ENCODE measurements around the gene DELE1.

DELE1 gene, protein sequence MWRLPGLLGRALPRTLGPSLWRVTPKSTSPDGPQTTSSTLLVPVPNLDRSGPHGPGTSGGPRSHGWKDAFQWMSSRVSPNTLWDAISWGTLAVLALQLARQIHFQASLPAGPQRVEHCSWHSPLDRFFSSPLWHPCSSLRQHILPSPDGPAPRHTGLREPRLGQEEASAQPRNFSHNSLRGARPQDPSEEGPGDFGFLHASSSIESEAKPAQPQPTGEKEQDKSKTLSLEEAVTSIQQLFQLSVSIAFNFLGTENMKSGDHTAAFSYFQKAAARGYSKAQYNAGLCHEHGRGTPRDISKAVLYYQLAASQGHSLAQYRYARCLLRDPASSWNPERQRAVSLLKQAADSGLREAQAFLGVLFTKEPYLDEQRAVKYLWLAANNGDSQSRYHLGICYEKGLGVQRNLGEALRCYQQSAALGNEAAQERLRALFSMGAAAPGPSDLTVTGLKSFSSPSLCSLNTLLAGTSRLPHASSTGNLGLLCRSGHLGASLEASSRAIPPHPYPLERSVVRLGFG

DNA sequence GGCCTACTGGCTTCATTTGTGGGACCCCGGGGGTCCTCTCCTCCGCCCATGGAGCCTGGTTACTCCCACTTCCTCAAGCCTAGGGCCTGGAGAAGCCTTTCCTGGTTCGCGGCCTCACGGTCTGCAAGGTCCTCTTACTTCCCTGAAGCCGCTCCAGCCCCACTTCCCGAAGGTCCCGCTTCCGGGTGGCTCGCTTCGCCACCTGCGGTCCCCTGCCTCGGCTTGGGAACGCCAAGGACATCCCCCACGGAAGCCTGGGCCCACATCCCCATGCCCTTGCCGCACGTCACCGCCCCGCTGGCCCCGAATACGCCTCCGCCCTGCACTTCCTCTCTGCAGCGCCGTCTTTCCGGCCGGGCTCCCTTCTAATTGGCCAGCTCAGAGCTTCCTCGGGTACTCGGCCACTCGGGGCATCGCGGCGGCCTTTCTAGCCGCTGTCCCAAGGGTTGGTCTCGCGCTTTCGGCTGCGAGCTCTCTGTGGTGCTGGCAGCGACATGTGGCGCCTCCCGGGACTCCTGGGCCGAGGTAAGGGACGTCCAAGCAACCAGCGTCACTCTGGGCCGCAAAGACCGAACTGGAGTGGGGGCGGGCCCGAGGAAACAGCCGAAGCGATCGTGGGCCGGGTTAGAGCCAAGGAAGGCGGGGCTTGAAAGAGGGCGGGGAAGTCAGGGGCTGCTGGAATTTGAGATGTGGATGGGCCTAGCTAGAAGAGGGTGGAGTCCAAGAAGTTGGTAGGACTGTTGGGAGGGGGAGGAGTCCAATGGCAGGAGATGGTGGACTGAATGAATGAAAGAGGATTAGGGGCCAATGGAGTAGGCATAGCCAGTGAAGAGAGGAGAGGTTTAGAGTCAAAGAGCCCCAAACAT lies at the start of gene DELE1:
DELE1 (plus strand) TSS at position 424 of the 866 bp plus-strand sequence; CDS start at position 495, 71 bp downstream.
- DNase-seq (ENCODE audit: low spot score), result peak; percentile 94

DNA sequence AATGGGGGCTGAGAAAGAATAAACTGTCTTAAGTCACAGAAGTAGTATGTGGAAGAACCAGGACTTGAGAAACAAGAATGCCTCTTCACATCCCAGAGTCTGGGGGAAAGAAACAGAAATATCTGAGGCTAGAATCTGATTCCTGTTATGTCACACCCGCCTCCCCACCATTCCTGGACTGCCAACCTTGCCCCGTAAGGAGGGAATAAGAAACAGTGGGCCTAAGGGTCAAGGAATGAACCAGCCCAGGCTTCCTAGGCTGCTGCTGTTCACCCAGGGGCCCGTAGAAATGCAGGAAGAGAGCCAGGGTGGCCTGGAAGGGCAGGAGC lies 49.8 kb upstream of the DELE1 start:
- no peak for DNase-seq (ENCODE audit: low spot score)

DNA sequence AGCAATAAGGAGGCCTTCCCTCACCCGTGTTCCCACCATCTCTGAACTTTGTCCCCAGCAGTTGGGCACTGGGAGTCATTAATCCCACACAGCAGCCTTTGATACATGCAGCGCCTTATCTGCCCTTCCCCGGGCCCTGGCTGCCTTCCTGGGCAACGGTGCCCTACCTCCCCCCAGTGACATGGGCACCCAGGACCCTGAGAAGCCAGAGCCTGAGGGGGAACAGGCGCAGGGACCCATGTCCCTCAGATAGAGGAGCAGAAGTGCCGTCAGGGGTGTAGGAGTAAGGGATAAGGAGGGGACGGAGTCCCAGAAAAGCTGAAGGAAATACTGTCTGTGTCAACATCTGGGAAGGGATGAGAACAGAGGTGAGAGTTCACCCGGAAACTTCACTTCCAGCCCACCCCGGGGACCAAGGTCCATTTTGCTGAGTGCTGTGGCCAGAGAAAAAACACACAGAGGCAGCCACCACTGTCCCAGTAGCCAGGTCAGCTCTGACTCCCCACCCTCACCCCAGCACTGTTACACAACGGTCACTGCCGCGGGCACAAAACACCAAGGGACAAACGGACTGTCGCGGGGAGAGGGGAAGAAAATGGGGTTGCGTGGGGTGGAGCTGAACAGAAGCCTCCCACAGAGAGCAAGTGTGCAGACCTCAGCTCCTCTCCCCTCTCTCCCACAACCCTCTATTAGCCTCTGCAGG lies 49.3 kb upstream of the DELE1 start:
- DNase-seq (ENCODE audit: low spot score), result no peak

DNA sequence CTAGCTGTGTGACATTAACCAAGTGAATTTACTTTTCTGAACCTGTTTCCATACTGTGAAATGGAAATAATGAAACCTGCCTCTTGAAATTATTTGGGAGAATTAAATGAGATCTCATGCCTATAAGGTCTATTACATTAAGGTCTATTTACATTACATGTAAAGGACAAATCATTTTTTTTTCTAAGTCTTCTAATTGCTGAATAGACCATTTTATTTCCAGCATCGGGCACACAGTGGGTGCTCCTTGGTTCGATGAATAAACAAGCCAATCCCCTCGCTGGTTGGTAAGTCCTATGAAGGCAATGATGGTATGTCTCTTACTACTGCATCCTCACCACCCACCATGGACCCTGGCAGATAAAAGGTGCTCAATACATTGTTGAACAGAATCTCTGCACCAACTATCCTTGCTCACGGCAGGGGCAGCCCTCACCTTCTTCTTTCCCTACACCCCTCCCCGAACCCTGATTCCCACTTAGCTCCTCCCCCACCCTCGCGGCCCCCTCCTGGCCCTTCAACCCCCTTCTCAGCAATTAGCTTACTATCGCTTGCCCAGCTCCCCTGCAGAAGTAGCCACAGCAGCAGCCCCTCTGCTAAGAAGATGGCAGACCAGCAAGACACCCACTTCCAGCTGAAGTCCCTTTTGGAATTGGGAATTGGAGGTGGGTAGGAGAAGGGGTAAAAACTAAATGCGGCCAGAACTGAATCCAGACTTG lies 48.5 kb upstream of the DELE1 start:
- no peak for DNase-seq (ENCODE audit: low spot score)

DNA sequence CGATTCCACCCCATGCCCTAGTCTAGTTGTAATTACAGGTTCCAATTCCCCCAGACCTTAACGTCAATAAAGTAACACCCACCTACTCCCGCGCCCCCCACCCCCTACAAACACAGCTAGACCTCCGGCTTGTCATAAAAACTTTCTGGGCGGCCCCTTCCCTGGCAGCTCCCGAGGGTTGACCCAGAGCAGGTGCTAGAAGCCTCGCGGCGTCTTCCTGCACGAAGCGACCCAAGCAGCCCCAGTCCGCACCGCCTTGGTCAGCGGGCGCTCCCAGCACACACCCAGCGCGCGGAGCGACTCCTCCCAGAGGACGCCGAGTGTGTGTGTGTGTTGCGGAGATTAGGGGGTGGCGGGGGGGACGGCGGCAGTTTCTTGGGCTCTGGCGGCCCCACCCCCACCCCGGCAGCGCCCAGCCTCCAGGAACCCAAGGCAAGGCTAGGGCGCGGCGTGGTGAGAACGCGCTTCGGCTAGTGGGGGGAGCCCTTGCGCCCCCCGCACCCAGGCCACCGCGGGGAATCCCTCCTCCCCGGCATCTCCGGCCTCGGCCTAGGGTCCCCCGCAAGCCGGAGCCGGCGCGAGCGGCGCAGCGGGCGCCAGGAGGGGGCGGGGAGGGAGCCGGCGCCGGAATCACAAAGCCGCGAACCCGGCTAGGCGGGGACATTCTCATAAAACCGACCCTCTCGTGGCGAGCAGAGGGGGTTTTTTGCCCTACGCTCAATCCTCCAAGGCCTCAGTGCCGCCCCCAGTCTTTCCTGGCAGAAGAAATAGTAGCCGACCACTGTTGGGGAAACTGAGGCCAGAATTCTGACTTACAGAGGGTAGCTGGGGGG lies 47.7 kb upstream of the DELE1 start:
- no peak for DNase-seq (ENCODE audit: low spot score)

DNA sequence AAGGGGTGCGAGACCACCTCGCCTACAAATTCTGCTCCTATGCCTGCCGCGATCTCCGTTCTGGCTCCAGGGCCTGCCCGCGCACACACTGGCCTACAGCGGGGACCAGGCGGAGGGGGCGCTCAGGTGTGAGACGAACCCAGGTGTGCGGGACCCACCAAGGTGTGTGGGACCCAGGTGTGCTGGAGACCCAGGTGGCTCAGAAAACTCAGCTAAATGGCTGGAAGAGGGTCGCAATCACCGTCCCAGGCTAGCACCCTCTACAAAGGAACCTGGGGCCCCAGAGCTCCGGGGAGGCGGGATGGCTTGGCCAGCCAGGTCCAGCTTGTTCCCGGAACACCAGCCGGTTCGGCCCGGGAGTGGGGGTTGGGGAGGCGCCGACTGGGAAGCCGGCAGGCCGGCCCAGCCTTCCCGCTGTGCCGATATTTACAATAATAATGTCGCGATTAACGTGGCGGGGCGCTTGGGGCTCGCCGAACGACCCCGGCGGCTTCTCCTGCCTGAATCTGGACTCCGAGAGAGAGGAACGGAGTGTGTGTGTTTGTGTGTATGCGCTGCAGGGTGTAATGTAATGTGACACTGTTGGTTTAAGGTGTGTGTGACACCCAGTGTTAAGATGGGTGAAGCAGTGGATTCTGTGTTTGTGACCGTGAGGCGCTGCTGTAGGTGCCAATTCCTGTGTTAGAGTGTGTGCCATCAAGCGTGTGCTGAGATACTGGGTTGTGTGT lies 46.9 kb upstream of the DELE1 start:
- no peak for DNase-seq (ENCODE audit: low spot score)

DNA sequence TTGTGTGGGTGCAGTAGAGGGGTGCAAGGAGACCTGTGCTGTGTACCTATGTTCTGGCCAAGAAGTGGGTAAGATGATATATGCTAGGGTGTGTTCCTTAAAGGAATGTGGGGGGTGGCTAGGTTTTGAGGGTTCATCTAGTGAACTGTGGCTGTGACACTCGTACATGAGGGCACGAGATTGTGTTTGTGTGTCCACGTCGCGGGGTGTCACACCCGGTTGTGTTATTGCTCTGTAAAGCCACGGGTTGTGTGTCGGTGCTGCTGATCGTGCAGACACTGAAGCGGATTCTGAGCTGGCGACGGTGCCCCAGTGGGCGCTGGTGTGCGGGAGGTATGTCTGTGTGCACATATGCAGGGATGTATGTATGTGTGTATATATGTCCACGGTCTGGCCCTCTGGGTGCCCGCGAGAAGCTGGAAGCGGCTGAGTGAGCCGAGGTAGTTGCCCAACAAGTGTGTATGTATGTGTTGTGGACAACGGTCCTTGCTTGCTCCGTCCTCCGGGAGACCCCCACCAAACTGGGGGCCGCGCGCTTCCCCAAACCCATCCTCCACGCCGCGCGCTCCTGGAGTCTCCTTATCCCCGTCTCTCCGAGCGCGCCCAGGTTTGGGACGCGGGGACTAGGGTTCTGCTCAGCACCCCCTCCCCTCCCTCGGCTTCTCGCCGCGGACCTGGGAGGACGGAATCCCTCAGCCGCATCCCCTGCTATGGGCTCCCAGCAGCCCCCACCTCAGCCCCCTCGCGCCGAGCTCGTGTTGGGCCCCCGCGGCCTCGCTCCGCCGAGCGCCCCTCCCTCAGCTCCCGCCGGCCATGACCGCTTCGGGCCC lies 46.1 kb upstream of the DELE1 start:
- DNase-seq (ENCODE audit: low spot score), result peak; percentile 12

DNA sequence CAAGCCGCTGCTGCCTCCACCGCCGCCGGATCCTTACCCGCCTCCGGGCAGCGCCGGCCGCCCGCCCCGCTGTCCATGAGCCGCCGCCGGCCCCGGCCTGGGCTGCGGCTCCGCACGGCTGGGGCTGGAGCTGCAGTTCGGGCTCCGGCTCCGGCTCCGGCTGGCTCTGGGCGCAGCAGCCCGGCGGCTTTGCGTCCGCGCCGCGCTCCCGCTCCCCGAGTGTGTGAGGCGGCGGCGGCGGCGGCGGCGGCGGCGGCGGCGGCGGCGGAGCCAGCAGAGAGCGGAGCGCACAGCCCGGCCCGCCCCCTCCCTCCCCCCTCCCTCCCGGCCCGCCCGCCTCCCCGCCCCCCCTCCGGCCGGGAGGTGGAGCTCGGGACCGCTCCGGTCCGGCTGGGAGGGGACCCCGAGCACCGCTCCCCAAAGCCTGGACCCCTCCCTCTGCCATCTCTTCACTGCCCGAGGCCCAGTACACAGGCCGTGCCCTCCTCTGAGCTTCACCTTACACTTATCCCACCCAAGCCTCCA lies 45.4 kb upstream of the DELE1 start, which contains the start of gene PCDH1:
PCDH1 (minus strand) TSS at position 225 of the 525 bp plus-strand sequence; CDS start at position 77, 148 bp downstream.
- DNase-seq (ENCODE audit: low spot score), result peak; percentile 32

DNA sequence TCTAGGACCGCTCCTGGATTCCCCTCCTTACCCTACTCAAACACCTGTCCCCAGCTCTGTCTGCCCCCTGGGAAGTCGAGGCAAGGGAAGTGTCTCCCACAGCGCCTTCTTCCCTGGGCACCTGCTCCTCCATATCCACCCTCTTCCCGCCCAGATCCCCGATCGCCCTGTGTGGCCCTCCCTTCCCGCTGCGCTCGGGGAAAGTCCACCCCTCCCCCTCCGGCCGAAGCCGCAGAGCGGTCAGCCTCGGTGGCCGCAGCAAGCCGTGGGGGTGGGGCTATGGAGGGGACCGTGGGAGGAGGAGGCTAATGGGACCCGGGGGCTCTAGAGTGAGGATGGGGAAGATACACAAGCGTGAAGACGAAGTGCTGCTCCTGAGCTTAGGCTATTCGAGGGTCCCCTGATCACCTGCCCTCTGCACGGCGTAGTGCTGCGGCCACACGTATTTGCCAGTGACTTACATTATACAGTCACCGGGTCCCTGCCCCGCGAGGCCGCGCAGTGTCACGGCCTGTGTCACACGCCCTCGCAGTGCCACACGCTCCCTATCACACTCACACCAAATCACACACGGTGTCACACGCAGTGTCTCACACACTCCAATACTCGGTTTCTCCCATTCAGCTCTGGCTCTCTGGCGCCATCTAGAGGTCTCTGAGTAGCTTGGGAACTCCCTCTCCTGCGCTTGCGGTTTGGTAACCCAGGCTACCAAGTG lies 44.8 kb upstream of the DELE1 start:
- DNase-seq (ENCODE audit: low spot score), result peak; percentile 83

DNA sequence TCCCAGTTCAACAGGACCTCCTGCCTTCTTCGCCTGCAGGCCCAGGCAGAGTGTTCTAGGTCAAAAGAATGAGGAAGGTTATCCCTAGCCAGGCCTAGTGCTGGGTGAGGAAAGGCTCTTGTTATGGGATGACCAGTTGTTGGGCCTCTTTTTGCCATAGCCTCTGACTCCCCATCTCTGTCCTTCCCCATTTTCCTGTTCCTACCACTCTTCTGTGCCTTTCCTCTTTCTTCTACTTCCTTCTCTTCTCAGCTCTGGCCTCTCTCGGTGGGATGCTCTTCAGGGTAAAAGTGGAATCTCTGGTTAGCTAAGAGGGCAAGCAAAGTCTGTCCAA lies 44.3 kb upstream of the DELE1 start:
- no peak for DNase-seq (ENCODE audit: low spot score)

DNA sequence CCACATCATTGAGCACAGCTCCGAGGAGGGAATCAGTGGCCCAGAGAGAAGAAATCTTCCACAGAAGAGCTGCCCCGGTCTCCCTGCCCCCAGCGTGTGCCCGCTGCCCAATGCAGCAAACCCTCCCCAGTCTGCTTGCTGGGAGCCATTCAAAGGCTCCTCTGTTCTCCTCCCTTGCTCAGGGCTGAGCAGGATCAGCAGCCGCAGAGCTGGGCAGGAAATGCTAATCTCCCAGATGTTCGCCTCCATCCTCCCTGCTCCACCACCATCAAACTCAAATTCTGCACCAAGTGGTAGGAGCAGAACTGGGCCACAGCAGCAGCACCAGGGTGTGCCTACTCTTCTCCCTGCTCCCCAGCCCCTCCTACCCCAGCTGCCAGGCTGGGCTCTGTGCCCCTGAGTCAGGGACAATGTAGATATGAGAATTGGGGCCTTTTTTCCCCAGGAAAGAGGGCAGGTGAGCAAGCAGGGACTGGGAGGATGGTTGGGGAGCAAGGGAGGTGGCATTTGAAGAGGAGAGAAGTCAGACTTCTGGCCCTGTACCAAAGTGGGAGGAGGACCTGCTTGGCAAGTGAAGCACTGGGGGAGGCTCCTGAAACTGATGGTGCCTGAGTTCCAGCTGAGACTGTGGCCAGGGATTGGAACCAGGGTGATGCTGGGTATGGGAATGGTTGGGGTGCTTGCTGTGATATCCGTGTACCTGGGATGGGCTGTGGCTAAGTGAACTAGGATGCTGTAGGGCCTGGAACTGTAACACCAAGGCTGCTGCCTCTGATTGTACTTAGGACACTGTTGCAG lies 43.5 kb upstream of the DELE1 start:
- no peak for DNase-seq (ENCODE audit: low spot score)

DNA sequence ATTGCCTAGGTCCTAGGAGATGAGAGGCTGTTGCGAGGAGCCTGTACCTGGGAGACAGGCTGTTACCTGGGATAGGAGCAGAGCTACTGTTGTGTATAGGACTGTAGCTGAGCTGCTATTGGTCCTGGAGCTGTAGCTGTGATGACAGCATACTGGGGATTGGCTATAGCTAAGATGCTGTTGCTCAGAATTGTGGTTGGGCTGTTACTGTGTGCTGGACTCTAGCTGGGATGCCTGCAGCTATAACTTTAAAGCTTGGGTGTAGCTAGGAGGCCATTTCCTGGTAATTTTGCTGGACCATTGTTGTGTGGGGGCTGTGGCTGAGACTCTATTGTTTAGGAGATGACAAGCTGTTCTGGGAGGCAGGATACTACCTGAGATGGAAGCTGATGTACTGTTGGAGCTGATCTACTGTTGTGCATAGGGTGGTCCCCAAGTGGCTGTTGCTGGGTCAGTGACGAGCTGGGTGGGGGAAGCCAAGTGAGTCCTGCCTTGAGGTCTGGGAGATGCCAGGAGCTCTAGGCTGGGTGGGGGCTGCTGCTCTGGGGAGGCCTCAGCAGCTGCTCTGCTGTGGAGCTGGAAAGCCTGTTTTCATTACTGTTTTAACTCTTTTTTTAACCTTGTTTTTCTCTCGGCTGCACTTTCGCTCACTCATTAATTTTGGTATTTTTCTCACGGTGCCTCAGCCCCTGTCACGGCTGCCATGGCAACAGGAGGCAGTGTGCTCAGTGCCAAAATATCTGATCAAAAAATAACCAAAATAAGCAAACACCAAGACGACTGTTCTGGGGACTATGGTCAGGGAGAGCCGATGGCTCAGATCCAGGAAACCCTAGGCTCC lies 42.5 kb upstream of the DELE1 start:
- DNase-seq (ENCODE audit: low spot score), result no peak

DNA sequence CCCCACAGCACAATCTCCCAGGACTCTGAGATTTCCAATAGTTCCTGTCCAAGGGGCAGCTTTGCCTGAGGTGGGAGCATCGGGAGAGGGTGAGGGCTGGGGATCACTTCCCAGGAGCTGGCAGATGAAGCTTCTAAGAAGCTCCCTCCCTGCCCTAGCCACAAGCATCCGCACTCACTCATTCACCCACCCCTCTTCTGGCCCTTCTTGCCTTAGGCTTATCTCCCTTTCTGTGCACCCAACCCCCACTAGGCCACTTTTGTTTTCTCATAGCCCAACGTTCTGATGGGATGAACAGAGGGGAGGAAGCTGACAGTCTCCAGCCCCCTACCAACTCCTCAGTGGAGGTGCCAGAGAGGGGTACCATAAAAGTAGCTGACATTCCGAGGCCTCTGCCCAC lies 41.8 kb upstream of the DELE1 start:
- DNase-seq (ENCODE audit: low spot score), result no peak

DNA sequence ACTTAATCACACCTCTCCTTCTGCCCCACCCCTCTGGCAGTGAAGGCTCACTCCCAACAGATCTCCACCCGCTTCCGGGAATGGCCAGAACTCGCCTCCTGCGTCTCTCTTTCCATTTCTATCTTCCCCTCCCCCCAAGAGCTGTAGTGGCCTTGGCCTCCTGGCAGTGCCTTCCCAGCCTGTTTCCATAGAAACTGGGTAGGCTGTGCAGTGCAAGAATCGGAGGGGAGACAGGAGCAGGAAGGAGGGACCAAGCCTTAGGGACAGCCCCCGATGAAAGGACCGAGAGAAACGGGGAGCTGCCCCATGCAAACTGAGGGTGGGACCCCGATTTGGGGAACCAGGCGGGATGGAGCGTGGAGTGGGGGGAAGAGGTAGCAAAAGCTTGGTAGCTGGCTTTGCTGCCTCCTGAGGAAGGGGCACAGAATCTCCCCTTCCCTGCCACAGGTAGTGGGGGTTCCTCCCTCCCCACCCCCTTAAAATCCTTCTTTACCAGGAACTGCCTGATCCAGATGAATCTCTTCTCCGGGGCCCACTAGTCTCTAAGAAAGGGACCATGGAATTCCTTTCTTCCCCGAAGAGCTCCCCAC lies 41.0 kb upstream of the DELE1 start:
- DNase-seq (ENCODE audit: low spot score), result no peak

DNA sequence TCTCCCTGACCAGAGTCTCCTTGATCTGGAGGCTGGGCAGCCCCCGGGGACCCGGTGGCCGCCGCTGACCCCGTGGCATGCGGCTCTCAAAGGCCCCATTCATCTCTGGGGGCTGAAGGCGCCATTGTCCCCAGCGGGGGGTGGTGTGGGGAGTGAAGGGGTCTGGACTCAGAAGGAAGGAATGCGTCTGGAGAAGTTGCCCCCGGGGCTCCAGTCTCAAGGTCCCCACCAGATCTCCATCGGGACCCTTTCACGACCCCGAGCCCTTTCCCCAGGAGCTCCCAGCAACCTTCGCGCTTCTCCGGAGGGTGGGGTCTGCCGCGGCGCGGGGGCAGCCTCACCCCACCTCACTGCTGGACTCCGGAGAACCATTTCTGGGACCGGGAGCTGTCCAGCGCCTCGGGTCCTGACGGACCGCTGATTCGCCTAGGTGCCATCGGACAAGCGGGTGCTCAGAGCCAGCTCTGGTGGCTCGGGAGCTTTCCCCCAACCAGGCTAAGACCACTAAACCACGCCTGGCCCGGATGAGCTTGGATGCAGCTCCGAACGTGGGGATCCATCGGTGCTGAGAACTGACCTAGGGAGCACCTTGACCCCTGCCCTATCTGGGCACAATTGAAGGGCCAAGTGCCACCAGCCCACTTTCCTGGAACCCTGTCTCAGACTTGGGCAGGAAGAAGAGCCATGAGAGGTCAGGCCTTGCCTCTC lies 40.3 kb upstream of the DELE1 start:
- no peak for DNase-seq (ENCODE audit: low spot score)

All from RKO (cell line).